ENCODE measurements around the gene C21orf58.

DNA sequence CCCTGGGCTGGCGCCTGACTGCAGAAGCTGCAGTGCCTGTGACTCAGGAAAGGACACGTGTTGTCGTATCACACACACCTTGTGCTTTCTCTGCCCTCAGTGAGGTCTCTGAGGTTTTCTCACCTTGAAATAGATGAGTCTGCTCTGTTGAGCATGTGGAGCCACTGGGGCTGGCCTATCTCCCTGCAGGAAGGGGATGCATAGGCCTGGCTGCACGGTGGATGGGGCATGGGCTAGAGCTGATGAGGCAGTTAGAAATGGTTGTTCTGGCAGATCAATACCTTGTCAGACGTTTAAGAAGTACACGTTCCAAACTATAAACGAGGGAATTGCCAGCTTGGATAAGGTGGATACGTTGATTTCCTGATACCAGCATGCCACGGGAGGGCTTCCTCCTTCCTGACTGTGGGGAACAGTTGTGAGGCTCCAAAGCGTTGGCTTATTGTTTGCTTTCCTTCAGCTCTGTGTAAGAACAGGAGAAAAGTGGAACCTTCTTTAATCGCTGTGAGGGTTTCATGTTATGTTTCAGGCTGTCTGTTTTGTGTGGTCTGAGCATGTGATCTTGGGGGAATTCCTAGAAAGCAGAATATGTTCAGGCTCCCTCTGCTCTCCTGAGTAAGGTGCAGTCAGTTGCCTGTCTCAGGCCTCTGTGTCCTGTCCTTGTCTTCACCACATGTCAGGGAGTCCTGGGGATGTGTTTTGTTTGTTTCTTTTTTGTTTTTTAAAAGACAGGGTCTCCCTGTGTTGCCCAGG, 45.0 kb upstream of the C21orf58 start:
- no peak for TF ChIP-seq SPI1 (IDR thresholded peaks at IDR 0.05; ENCODE audit: low read depth, low read length)
- peak; percentile 87 for TF ChIP-seq POLR2A (IDR thresholded peaks at IDR 0.05; ENCODE audit: low read depth, low read length)
- peak; percentile 57 for TF ChIP-seq TAF1 (IDR thresholded peaks at IDR 0.05; ENCODE audit: low read depth, low read length)
- peak; percentile 84 for TF ChIP-seq POLR2AphosphoS5 (IDR thresholded peaks at IDR 0.05; ENCODE audit: low read depth, low read length)
